CD4-positive, alpha-beta memory T cell (primary cell): ENCODE data around the gene RSRC2. TPM values are rescaled to one million over a fixed set of nuclear protein-coding genes. Genes with fewer than 3 reads are reported as not detected.
A peak's percentile ranks its signal among the peaks of the same experiment; 100 is the strongest.
"Not testable (repeated sequence)": the region's sequence is repeated elsewhere in the genome, so short reads cannot be mapped to it uniquely, and the experiment has no call there.

Experiments
- CTCF ChIA-PET: fragments of 350-600 bp; sonication (Branson Sonifier 250); formaldehyde crosslinking; loops from one replicate; lab custom pipeline; 2021; ENCODE audit warnings: inconsistent platforms; ENCODE audit not compliant: partially characterized antibody; lab: Charles Lee
- POLR2A ChIA-PET: fragments of 350-600 bp; sonication (Branson Sonifier 250); formaldehyde crosslinking; loops from one replicate; lab custom pipeline; 2021; ENCODE audit not compliant: partially characterized antibody; lab: Charles Lee
- DNase-seq, 5 donors: peaks; one replicate each; pipeline versions ENCODE4 v3.0.0 to v3.0.0-alpha.2; 2020 to 2022; ENCODE audit warnings: mixed read lengths in 1 of 5
- H3K27ac ChIP-seq: one replicate; pipeline ENCODE4 v1.7.0; 2013; ENCODE audit warnings: low read depth, low read length
- H3K27me3 ChIP-seq: 2 replicates; pipeline ENCODE4 v1.7.0; 2013; ENCODE audit warnings: mild to moderate bottlenecking, low read length, moderate library complexity; ENCODE audit not compliant: insufficient read depth
- H3K36me3 ChIP-seq: 2 replicates; pipeline ENCODE4 v1.7.0; 2013; ENCODE audit warnings: mild to moderate bottlenecking, low read length, moderate library complexity; ENCODE audit not compliant: insufficient read depth
- H3K4me1 ChIP-seq: 2 replicates; pipeline ENCODE4 v1.7.0; 2013; ENCODE audit warnings: mild to moderate bottlenecking, low read length, moderate library complexity; ENCODE audit not compliant: insufficient read depth
- H3K4me3 ChIP-seq, 2 donors: one replicate each; pipeline ENCODE4 v1.7.0; 2013; ENCODE audit warnings: low read length in 2 of 2, mild to moderate bottlenecking in 1 of 2
- H3K9me3 ChIP-seq, 2 donors: one replicate each; pipeline ENCODE4 v1.7.0; 2013; ENCODE audit warnings: low read length in 2 of 2, control low read depth in 1 of 2; ENCODE audit not compliant: control insufficient read depth in 1 of 2
- H3K27ac Mint-ChIP-seq, 7 donors: one replicate each; pipeline ENCODE4 v1.8.0; 2020 to 2021; ENCODE audit warnings: mixed read lengths in 7 of 7, mild to moderate bottlenecking in 6 of 7, inconsistent platforms in 3 of 7, moderate library complexity in 3 of 7
- H3K27me3 Mint-ChIP-seq, 2 donors: one replicate each; pipeline ENCODE4 v1.8.0; 2020 to 2021; ENCODE audit warnings: mixed read lengths in 2 of 2
- H3K36me3 Mint-ChIP-seq, 2 donors: one replicate each; pipeline ENCODE4 v1.8.0; 2020 to 2021; ENCODE audit warnings: mixed read lengths in 2 of 2, inconsistent platforms in 1 of 2, mild to moderate bottlenecking in 1 of 2
- H3K4me1 Mint-ChIP-seq, 4 donors: one replicate each; pipeline ENCODE4 v1.8.0; 2020 to 2021; ENCODE audit warnings: mixed read lengths in 4 of 4, mild to moderate bottlenecking in 1 of 4
- H3K4me3 Mint-ChIP-seq, 8 donors: one replicate each; pipeline ENCODE4 v1.8.0; 2020 to 2021; ENCODE audit warnings: mixed read lengths in 8 of 8, mild to moderate bottlenecking in 7 of 8, moderate library complexity in 6 of 8, inconsistent platforms in 3 of 8
- H3K9me3 Mint-ChIP-seq, 8 donors: one replicate each; pipeline ENCODE4 v1.8.0; 2020 to 2021; ENCODE audit warnings: mixed read lengths in 8 of 8, mild to moderate bottlenecking in 5 of 8, inconsistent platforms in 3 of 8, moderate library complexity in 1 of 8
- intact Hi-C: fragments of 100-400 bp; cut with micrococcal nuclease; formaldehyde crosslinking; loops from one replicate; pipeline ENCODE4 v1.15.1; 2023
- polyA plus RNA-seq, 2 donors: library from polyadenylated mRNA; unstranded; fragments of 300-500 nt; fragmentation: Illumina TruSeq; gene quantifications; one replicate each; pipeline ENCODE4 v1.2.3, GENCODE V29; 2021
- total RNA-seq, 2 experiments: library from RNA; stranded (reverse); gene quantifications; one replicate each; pipeline ENCODE4 v1.2.3, GENCODE V29; 2021

Gene RSRC2
- total and polyA plus RNA-seq, 4 experiments from 2014 or later: 16.1 to 141 (median 93.8) TPM

DNA sequence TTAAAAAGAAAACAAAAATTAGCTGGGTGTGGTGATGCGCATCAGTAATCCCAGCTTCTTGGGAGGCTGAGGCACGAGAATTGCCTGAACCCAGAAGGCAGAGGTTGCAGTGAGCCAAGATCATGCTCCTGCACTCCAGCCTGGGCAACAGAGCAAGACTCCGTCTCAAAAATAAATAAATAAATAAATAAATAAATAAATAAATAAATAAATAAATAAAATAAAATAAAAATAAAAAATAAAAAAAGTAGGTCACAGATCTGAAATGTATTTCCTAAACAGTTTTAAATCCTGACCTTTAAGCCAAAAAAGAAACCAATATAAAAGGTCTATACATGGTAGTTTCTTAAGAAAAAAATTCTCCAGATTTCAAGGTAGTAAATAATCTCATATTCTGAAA, 13.7 kb downstream of the RSRC2 start:
- H3K27ac Mint-ChIP-seq, H3K27me3 Mint-ChIP-seq, H3K4me3 ChIP-seq, DNase-seq, H3K27ac ChIP-seq, H3K9me3 Mint-ChIP-seq, intact Hi-C loops, H3K9me3 ChIP-seq, H3K27me3 ChIP-seq, H3K4me1 ChIP-seq, H3K4me3 Mint-ChIP-seq: not testable (repeated sequence)
- H3K36me3 ChIP-seq: peaks cover 93% of the 10 kb centered on the region
- ChIA-PET POLR2A (interaction anchor here (7.4 kb wide), 1 partner anchor 12 kb away, joined by 43 read pairs; the partner anchor contains the start of gene ZCCHC8), CTCF (interaction anchor here (0.9 to 1.8 kb wide), 6 partner anchors 8 to 157 kb away, joined by 3 to 4 read pairs (median 3); no protein-coding TSS in a partner anchor)
- H3K36me3 Mint-ChIP-seq: peaks cover 39 to 86% of the 10 kb centered on the region in 2 donors
- H3K4me1 Mint-ChIP-seq: peaks cover 2 to 11% (median 9%) of the 10 kb centered on the region in 4 donors

- Mint-ChIP-seq H3K4me3 (no peak overlapping the region), H3K27ac (peak overlapping the region in 1 of 7 donors; percentile 35), H3K27me3 (no peaks in the 10 kb centered on the region), H3K36me3 (peaks cover 29 to 76% of the 10 kb centered on the region in 2 donors), H3K9me3 (peaks cover 0 to 8% (median 0%) of the 10 kb centered on the region in 8 donors), H3K4me1 (peaks cover 0 to 5% (median 3%) of the 10 kb centered on the region in 4 donors)
- POLR2A ChIA-PET: interaction anchor here (0.5 to 2.4 kb wide), 3 partner anchors 8 to 676 kb away, joined by 3 to 7 read pairs (median 4); partner anchors contain the start of genes KNTC1 and RSRC2
- intact Hi-C loops: no loop called here
- H3K27ac ChIP-seq: no peak overlapping the region
- H3K4me3 ChIP-seq: no peak overlapping the region
- CTCF ChIA-PET: interaction anchor here (0.5 to 0.9 kb wide), 3 partner anchors 10 to 41 kb away, joined by 3 to 4 read pairs (median 3); no protein-coding TSS in a partner anchor
- H3K36me3 ChIP-seq: peaks cover 85% of the 10 kb centered on the region
- no peaks in the 10 kb centered on the region for H3K9me3 ChIP-seq
- no peak for DNase-seq
- no peaks in the 10 kb centered on the region for H3K4me1 ChIP-seq
- H3K27me3 ChIP-seq: no peaks in the 10 kb centered on the region
These were observed 18.6 kb downstream of the RSRC2 start for GRCh38 chr12:122508163-122508562.

- no peaks in the 10 kb centered on the region for H3K27me3 Mint-ChIP-seq
- CTCF ChIA-PET: no interaction called here
- Histone ChIP-seq H3K36me3 (peaks cover 71% of the 10 kb centered on the region), H3K27me3 (no peaks in the 10 kb centered on the region), H3K4me3 (no peak overlapping the region), H3K4me1 (peaks cover 13% of the 10 kb centered on the region), H3K9me3 (no peaks in the 10 kb centered on the region), H3K27ac (no peak overlapping the region)
- H3K9me3 Mint-ChIP-seq: peaks cover 0 to 8% (median 0%) of the 10 kb centered on the region in 8 donors
- intact Hi-C loops: no loop called here
- H3K4me1 Mint-ChIP-seq: peaks cover 9 to 15% (median 10%) of the 10 kb centered on the region in 4 donors
- peak overlapping the region in 6 of 7 donors; percentile 24 to 93 (median 33) for H3K27ac Mint-ChIP-seq
- H3K4me3 Mint-ChIP-seq: no peak overlapping the region
- no peak for DNase-seq
- H3K36me3 Mint-ChIP-seq: peaks cover 23 to 67% of the 10 kb centered on the region in 2 donors
- POLR2A ChIA-PET: interaction anchor here (2.4 kb wide), 1 partner anchor 20 kb away, joined by 7 read pairs; the partner anchor contains the start of genes KNTC1 and RSRC2
These were observed 20.3 kb downstream of the RSRC2 start for GRCh38 chr12:122506393-122506938.

DNA sequence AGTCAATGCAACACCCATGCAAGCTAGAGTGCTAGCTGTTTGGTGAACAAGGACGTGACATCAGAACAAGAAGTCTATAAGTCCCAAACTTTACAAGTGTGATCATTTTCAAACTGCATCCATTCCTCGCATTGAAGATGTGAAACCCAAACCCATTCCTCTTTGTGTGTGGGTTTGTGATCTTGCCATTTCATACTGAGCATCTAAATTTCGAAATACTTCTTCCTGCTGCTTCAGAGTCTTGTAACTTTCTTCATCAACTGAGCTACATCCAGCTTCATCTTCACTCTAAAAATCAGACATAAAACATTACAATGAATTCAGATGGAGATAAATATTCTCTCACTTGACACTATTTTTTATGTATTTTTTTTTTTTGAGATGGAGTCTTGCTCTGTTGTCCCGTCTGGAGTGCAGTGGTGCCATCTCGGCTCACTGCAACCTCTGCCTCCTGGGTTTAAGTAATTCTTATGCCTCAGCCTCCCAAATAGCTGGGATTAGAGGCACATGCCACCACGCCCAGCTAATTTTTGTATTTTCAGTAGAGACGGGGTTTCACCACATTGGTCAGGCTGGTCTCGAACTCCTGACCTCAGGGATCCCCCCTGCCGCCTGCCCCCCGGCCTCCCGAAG, 21.2 kb downstream of the RSRC2 start:
- Histone ChIP-seq H3K4me3 (no peak overlapping the region), H3K9me3 (no peaks in the 10 kb centered on the region), H3K27me3 (no peaks in the 10 kb centered on the region), H3K4me1 (peaks cover 18% of the 10 kb centered on the region), H3K27ac (no peak overlapping the region), H3K36me3 (peaks cover 61% of the 10 kb centered on the region)
- intact Hi-C loops: no loop called here
- Mint-ChIP-seq H3K36me3 (peaks cover 23 to 65% of the 10 kb centered on the region in 2 donors), H3K27ac (peak overlapping the region in 3 of 7 donors; percentile 19 to 81 (median 24)), H3K9me3 (peaks cover 0 to 8% (median 0%) of the 10 kb centered on the region in 8 donors), H3K27me3 (no peaks in the 10 kb centered on the region), H3K4me1 (peaks cover 16 to 24% (median 16%) of the 10 kb centered on the region in 4 donors), H3K4me3 (no peak overlapping the region)
- no peak for DNase-seq
- POLR2A ChIA-PET: interaction anchor here (10.5 kb wide), 1 partner anchor 20 kb away, joined by 224 read pairs; the partner anchor contains the start of genes KNTC1 and RSRC2
- CTCF ChIA-PET: no interaction called here

DNA sequence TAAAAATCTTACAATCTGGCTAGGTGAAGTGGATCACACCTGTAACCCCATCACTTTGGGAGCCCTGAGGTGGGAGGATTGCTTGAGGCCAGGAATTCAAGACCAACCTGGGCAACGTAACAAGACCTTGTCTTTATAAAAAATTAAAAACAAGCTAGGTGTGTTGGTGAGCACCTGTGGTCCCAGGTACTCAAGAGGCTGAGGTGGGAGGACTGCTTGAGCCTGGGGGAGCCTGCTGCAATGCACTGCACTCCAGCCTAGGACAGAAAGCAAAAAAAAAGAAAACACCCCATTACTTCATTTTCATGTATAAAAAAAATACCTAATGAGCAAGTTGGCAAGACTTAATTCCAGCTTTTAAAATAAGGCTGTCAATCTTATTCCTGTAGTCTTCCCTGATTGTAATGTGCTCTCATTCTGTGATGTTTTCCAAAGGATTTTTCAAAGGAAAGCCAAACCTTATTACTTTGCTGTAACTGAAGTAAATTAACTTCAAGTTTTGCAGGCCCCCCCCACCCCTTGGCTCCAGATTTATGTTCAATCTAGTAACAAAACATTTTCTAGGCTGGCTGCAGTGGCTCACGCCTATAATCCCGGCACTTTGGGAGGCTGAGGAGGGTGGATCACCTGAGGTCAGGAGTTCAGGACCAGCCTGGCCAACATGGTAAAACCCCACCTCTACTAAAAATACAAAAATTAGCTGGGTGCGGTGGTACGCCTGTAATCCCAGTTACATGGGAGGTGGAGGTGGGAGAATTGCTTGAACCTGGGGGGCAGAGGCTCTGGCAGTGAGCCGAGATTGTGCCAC, 22.7 kb downstream of the RSRC2 start:
- Histone ChIP-seq H3K27ac (no peak overlapping the region), H3K27me3 (no peaks in the 10 kb centered on the region), H3K4me1 (peaks cover 23% of the 10 kb centered on the region), H3K4me3 (no peak overlapping the region), H3K9me3 (no peaks in the 10 kb centered on the region), H3K36me3 (peaks cover 46% of the 10 kb centered on the region)
- peak overlapping the region in 1 of 8 donors; percentile 36 for H3K4me3 Mint-ChIP-seq
- no peak for DNase-seq
- CTCF ChIA-PET: interaction anchor here (0.6 to 1.4 kb wide), 5 partner anchors 9 to 710 kb away, joined by 3 read pairs; partner anchors contain the start of gene RSRC2
- peak overlapping the region in 3 of 7 donors; percentile 17 to 69 (median 37) for H3K27ac Mint-ChIP-seq
- H3K4me1 Mint-ChIP-seq: peaks cover 16 to 36% (median 22%) of the 10 kb centered on the region in 4 donors
- intact Hi-C loops: no loop called here
- no peaks in the 10 kb centered on the region for H3K27me3 Mint-ChIP-seq
- H3K9me3 Mint-ChIP-seq: peaks cover 0 to 8% (median 0%) of the 10 kb centered on the region in 8 donors
- POLR2A ChIA-PET: interaction anchor here (1.3 to 10.5 kb wide), 2 partner anchors 22 to 23 kb away, joined by 3 to 224 read pairs; partner anchors contain the start of genes KNTC1 and RSRC2
- peaks cover 23 to 56% of the 10 kb centered on the region in 2 donors for H3K36me3 Mint-ChIP-seq

DNA sequence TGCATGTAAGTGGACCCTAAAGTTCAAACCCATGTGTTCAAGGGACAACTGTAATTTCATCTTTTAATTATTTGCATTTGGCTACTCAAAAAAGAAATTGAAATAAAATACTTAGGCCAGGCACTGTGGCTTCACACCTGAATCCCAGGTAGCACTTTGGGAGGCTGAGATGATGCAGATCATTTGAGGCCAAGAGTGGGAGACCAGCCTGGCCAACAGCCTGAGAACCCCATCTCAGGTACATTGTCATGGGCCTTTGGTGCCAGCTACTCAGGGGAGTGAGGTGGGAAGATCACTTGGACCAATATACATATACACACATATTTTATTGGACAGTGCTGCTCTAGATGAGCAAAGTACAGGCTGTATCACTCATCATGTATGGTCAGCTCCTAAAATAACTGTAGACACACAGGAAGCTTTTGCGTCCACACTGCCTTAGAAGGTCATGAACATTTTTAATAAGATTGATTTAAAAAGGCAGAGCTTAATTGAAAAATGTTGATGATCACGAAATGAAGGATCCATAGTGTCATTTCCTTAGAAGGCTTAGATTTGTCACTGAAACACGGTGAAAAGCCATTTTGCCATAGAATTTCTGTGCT, 23.5 kb downstream of the RSRC2 start:
- no peak for DNase-seq
- Histone ChIP-seq H3K36me3 (peaks cover 39% of the 10 kb centered on the region), H3K4me1 (peaks cover 31% of the 10 kb centered on the region), H3K9me3 (no peaks in the 10 kb centered on the region), H3K27ac (no peak overlapping the region), H3K4me3 (no peak overlapping the region), H3K27me3 (no peaks in the 10 kb centered on the region)
- Mint-ChIP-seq H3K27ac (peak overlapping the region in 5 of 7 donors; percentile 15 to 69 (median 29)), H3K4me3 (peak overlapping the region in 2 of 8 donors; percentile 5 to 42), H3K4me1 (peaks cover 22 to 43% (median 28%) of the 10 kb centered on the region in 4 donors), H3K27me3 (no peaks in the 10 kb centered on the region), H3K9me3 (peaks cover 0 to 8% (median 0%) of the 10 kb centered on the region in 8 donors), H3K36me3 (peaks cover 23 to 55% of the 10 kb centered on the region in 2 donors)
- intact Hi-C loops: no loop called here
- POLR2A ChIA-PET: interaction anchor here (1.3 to 10.5 kb wide), 2 partner anchors 22 to 23 kb away, joined by 3 to 224 read pairs; partner anchors contain the start of genes KNTC1 and RSRC2
- CTCF ChIA-PET: interaction anchor here (0.6 to 1.4 kb wide), 6 partner anchors 10 to 709 kb away, joined by 3 to 4 read pairs (median 3); partner anchors contain the start of gene RSRC2
